Suppressor macrophage treated with lipopolysaccharide for 4 hours (primary cell): ENCODE measurements around the gene TCEA2.
"Not testable (repeated sequence)": the region's sequence is repeated elsewhere in the genome, so short reads cannot be mapped to it uniquely, and the experiment has no call there.

Source experiments
- DNase-seq: peaks from one replicate; pipeline ENCODE4 v3.0.0-alpha.2; 2020

The TCEA2 gene

GRCh38 chr20:64111841-64112641 lies 49.0 kb downstream of the TCEA2 start:
- DNase-seq: no peak

- DNase-seq: no peak
Measured at GRCh38 chr20:64112691-64113443, 49.9 kb downstream of the TCEA2 start.

- no peak for DNase-seq
Measured at GRCh38 chr20:64113444-64113775, 50.4 kb downstream of the TCEA2 start.

- DNase-seq: no peak
Measured at GRCh38 chr20:64113796-64114355, 50.9 kb downstream of the TCEA2 start.

GRCh38 chr20:64114356-64114971 lies 51.5 kb downstream of the TCEA2 start:
- no peak for DNase-seq

GRCh38 chr20:64115171-64115911 lies 52.3 kb downstream of the TCEA2 start:
- no peak for DNase-seq

- no peak for DNase-seq
Measured at GRCh38 chr20:64116016-64116415, 53.0 kb downstream of the TCEA2 start.

GRCh38 chr20:64116541-64117431 lies 53.8 kb downstream of the TCEA2 start:
- DNase-seq: no peak

GRCh38 chr20:64117432-64117777 lies 54.4 kb downstream of the TCEA2 start:
- DNase-seq: not testable (repeated sequence)

- DNase-seq: no peak
Measured at GRCh38 chr20:64119301-64119680, 56.3 kb downstream of the TCEA2 start.

- no peak for DNase-seq
Measured at GRCh38 chr20:64119681-64120341, 56.8 kb downstream of the TCEA2 start.

GRCh38 chr20:64121586-64121985 lies 58.6 kb downstream of the TCEA2 start:
- no peak for DNase-seq
